ENCODE measurements around the gene TNFRSF14. TPM values are rescaled to one million over a fixed set of nuclear protein-coding genes. Genes with fewer than 3 reads are reported as not detected.
"Not testable (repeated sequence)": the region's sequence is repeated elsewhere in the genome, so short reads cannot be mapped to it uniquely, and the experiment has no call there.

TNFRSF14 gene
- total RNA-seq, 2 donors from 2014 or later, result 9.2 to 14.5 TPM

- Histone ChIP-seq H3K27ac (no peak overlapping the region), H3K27me3 (no peaks in the 10 kb centered on the region), H3K36me3 (peaks cover 6% of the 10 kb centered on the region), H3K9me3 (no peaks in the 10 kb centered on the region), H3K4me1 (no peaks in the 10 kb centered on the region), H3K4me3 (no peak overlapping the region)
- TF ChIP-seq CTCF (IDR thresholded peaks at IDR 0.05), result no peak
- no peak for DNase-seq (ENCODE audit: low spot score)
These were observed 8.7 kb downstream of the TNFRSF14 start for GRCh38 chr1:2564815-2565374.

GRCh38 chr1:2566101-2567045 lies 10.2 kb downstream of the TNFRSF14 start:
- no peak overlapping the region for H3K4me3 ChIP-seq
- no peaks in the 10 kb centered on the region for H3K9me3 ChIP-seq
- H3K27me3 ChIP-seq, result no peaks in the 10 kb centered on the region
- DNase-seq (ENCODE audit: low spot score), result no peak
- peaks cover 6% of the 10 kb centered on the region for H3K36me3 ChIP-seq
- TF ChIP-seq CTCF (IDR thresholded peaks at IDR 0.05), result no peak
- no peaks in the 10 kb centered on the region for H3K4me1 ChIP-seq
- H3K27ac ChIP-seq, result no peak overlapping the region

- TF ChIP-seq CTCF (IDR thresholded peaks at IDR 0.05), result no peak
- H3K4me1 ChIP-seq, result no peaks in the 10 kb centered on the region
- no peak overlapping the region for H3K27ac ChIP-seq
- H3K36me3 ChIP-seq, result no peaks in the 10 kb centered on the region
- DNase-seq (ENCODE audit: low spot score), result no peak
- H3K27me3 ChIP-seq, result no peaks in the 10 kb centered on the region
- H3K4me3 ChIP-seq, result no peak overlapping the region
- no peaks in the 10 kb centered on the region for H3K9me3 ChIP-seq
These were observed 11.0 kb downstream of the TNFRSF14 start for GRCh38 chr1:2567083-2567679.

GRCh38 chr1:2568187-2568816 lies 12.1 kb downstream of the TNFRSF14 start:
- not testable (repeated sequence) for H3K9me3 ChIP-seq; H3K4me3 ChIP-seq; H3K27ac ChIP-seq; H3K4me1 ChIP-seq; DNase-seq (ENCODE audit: low spot score); H3K27me3 ChIP-seq; H3K36me3 ChIP-seq

GRCh38 chr1:2569060-2569459 lies 12.9 kb downstream of the TNFRSF14 start:
- H3K27me3 ChIP-seq, result no peaks in the 10 kb centered on the region

GRCh38 chr1:2569703-2570102 lies 13.5 kb downstream of the TNFRSF14 start:
- DNase-seq (ENCODE audit: low spot score); H3K36me3 ChIP-seq; H3K4me3 ChIP-seq; H3K27ac ChIP-seq; H3K27me3 ChIP-seq; H3K4me1 ChIP-seq; H3K9me3 ChIP-seq: not testable (repeated sequence)

More at GRCh38 chr1:2569060-2569459, 12.9 kb downstream of the TNFRSF14 start:
- Histone ChIP-seq H3K27ac (no peak overlapping the region), H3K9me3 (peaks cover 5 to 6% of the 10 kb centered on the region in 2 donors), H3K4me1 (no peaks in the 10 kb centered on the region), H3K36me3 (no peaks in the 10 kb centered on the region), H3K4me3 (no peak overlapping the region)
- TF ChIP-seq CTCF (IDR thresholded peaks at IDR 0.05), result no peak
- no peak for DNase-seq (ENCODE audit: low spot score)
